Motor neuron (in vitro differentiated cells): ENCODE results near the gene EBP. TPM values are rescaled to one million over a fixed set of nuclear protein-coding genes. Genes with fewer than 3 reads are reported as not detected.
A peak's percentile ranks its signal among the peaks of the same experiment; 100 is the strongest.
"Not testable (repeated sequence)": the region's sequence is repeated elsewhere in the genome, so short reads cannot be mapped to it uniquely, and the experiment has no call there.

ENCODE experiments used
- ATAC-seq, 8 experiments: fragments of 200-7000 bp; cut with Tn5 transposase; replicated peaks in 6 of 8; 2 replicates each; pipeline ENCODE4 v1.8.0; 2021; ENCODE audit warnings: mild to moderate bottlenecking in 8 of 8, moderate library complexity in 8 of 8
- H3K27ac ChIP-seq, 2 donors: fragments of 250-450 bp; sonication (Bioruptor Pico); 2 replicates each; pipeline ENCODE4 v1.9.0; 2021; ENCODE audit warnings: antibody characterized with exemption in 2 of 2, mild to moderate bottlenecking in 2 of 2, moderate library complexity in 1 of 2
- H3K4me1 ChIP-seq, 2 donors: fragments of 250-450 bp; sonication (Bioruptor Pico); replicated peaks in 1 of 2; 2 replicates each; pipeline ENCODE4 v1.6.1; 2021; ENCODE audit warnings: antibody characterized with exemption in 2 of 2, mild to moderate bottlenecking in 2 of 2, moderate library complexity in 1 of 2
- H3K4me3 ChIP-seq, 5 donors: fragments of 250-450 bp; sonication (Bioruptor Pico); 2 replicates each; pipeline ENCODE4 v1.9.0; 2021; ENCODE audit warnings: antibody characterized with exemption in 5 of 5, mild to moderate bottlenecking in 5 of 5, moderate library complexity in 4 of 5
- WGBS, 10 experiments: fragments of 450-650 bp; shearing (Covaris generic); methylation state at CpG; one replicate each; pipeline ENCODE4 v1.0.0; 2022; 5-methylcytosine and 5-hydroxymethylcytosine counted together
- in situ Hi-C, 9 experiments: fragments of 400-800 bp; cut with MboI; loops; one replicate each; pipeline ENCODE4 v1.15.0; 2021; ENCODE audit warnings: low sequenced_read_pairs in 9 of 9, low pct_unique_long_range_greater_than_20kb in 2 of 9; ENCODE audit not compliant: unreplicated experiment in 9 of 9
- total RNA-seq, 8 experiments: library from RNA; unstranded; fragments of 300-600 nt; gene quantifications; 2 replicates each; pipeline versions ENCODE4 v1.2.3 to v1.2.4, GENCODE V29; 2022

The EBP gene
- total RNA-seq, 8 experiments from 2014 or later: 28.3 to 121 (median 66.3) TPM

GRCh38 chrX:48538641-48539344, 17.2 kb downstream of the EBP start:
- in situ Hi-C loops: no loop called here
- Histone ChIP-seq H3K4me3 (peak overlapping the region in 4 of 5 donors; percentile 8 to 54 (median 36)), H3K27ac (peak overlapping the region; percentile 86 to 88)

DNA sequence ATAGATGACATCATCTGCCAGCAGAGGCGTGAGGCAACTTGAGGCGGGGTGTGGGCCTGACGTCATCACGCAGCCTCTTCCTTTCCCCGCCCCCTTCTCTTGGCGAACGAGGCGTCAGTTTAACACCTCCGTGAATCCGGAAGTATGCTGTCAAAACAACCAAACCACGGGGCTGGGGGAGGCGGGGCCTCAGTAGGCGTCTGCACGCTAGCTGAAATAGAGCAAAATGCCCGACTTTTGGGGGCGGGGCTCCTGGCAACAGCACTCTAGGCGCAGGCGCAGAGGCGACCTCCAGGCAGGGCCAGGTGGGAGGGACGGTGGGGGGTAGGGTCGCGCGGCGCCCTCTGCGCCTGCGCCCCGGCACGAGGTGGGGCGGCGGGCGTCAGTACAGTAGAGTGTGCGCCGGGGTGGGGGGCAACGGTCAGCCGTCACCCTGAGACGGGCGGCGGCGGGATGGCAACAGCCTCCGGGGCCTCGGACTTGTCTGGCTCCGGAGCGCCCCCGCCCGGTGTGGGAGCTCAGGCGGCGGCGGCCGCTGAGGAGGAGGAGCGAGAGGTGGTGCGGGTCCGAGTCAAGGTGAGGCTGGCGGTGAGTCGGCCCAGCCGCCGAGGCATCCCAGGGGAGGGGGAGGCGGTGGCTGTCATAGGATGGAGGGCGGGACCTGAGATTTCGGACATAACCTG, 17.9 kb downstream of the EBP start, which contains the start of gene TBC1D25:
Gene TBC1D25, plus strand, starts transcription at position 370 of the 683 bp plus-strand sequence. Its CDS starts 84 bp downstream, at position 454.
- Histone ChIP-seq H3K4me1 (peaks cover 3 to 8% of the 10 kb centered on the region in 2 donors), H3K4me3 (peak within 1 kb of the TSS; percentile 49 to 54 (median 52)), H3K27ac (peak within 1 kb of the TSS; percentile 86 to 88)
- peak; percentile 85 to 93 (median 90) for ATAC-seq
- in situ Hi-C loops: no loop called here
- 0 to 40% methylated on average over 1 to 2 of the region's 59 CpGs; no CpG with 5 or more reads in 8 of the 10 experiments for WGBS, 10 experiments

More at GRCh38 chrX:48538641-48539344, 17.2 kb downstream of the EBP start:
- whole genome bisulfite sequencing, 10 experiments: 53 to 77% methylated on average over 3 to 15 of the region's 23 CpGs; no CpG with 5 or more reads in 8 of the 10 experiments
- H3K4me1 ChIP-seq: peaks cover 3 to 8% of the 10 kb centered on the region in 2 donors
- ATAC-seq: no peak

- in situ Hi-C loops: no loop called here
- peak overlapping the region; percentile 76 to 83 for H3K27ac ChIP-seq
- 20% methylated on average over 1 of the region's 12 CpGs; no CpG with 5 or more reads in 9 of the 10 experiments for WGBS, 10 experiments
- ATAC-seq: peak in 2 of 8 experiments; percentile 42 to 45
- peak overlapping the region; percentile 49 to 54 (median 52) for H3K4me3 ChIP-seq
- H3K4me1 ChIP-seq: peaks cover 3 to 8% of the 10 kb centered on the region in 2 donors
These were observed 18.4 kb downstream of the EBP start for GRCh38 chrX:48540028-48540375.

- WGBS, 10 experiments: 47 to 100% (median 75%) methylated on average over 1 to 6 of the region's 7 CpGs; no CpG with 5 or more reads in 4 of the 10 experiments
- in situ Hi-C loops: no loop called here
- no peak for ATAC-seq
- Histone ChIP-seq H3K27ac (no peak overlapping the region), H3K4me3 (peak overlapping the region; percentile 49 to 54 (median 52)), H3K4me1 (peaks cover 3 to 8% of the 10 kb centered on the region in 2 donors)
These were observed 18.9 kb downstream of the EBP start for GRCh38 chrX:48540480-48540879.

- WGBS, 10 experiments: 20 to 100% (median 96%) methylated on average over 1 to 4 of the region's 10 CpGs; no CpG with 5 or more reads in 4 of the 10 experiments
- H3K4me3 ChIP-seq: no peak overlapping the region
- no peak for ATAC-seq
- in situ Hi-C loops: no loop called here
- peaks cover 3 to 8% of the 10 kb centered on the region in 2 donors for H3K4me1 ChIP-seq
- H3K27ac ChIP-seq: no peak overlapping the region
These were observed 19.7 kb downstream of the EBP start for GRCh38 chrX:48541140-48541814.

- ATAC-seq: no peak
- no peak overlapping the region for H3K27ac ChIP-seq
- in situ Hi-C loops: no loop called here
- H3K4me3 ChIP-seq: no peak overlapping the region
- 20 to 100% (median 60%) methylated on average over 1 to 3 of the region's 3 CpGs; no CpG with 5 or more reads in 5 of the 10 experiments for WGBS, 10 experiments
- no peaks in the 10 kb centered on the region for H3K4me1 ChIP-seq
These were observed 27.3 kb downstream of the EBP start for GRCh38 chrX:48548871-48549270.

DNA sequence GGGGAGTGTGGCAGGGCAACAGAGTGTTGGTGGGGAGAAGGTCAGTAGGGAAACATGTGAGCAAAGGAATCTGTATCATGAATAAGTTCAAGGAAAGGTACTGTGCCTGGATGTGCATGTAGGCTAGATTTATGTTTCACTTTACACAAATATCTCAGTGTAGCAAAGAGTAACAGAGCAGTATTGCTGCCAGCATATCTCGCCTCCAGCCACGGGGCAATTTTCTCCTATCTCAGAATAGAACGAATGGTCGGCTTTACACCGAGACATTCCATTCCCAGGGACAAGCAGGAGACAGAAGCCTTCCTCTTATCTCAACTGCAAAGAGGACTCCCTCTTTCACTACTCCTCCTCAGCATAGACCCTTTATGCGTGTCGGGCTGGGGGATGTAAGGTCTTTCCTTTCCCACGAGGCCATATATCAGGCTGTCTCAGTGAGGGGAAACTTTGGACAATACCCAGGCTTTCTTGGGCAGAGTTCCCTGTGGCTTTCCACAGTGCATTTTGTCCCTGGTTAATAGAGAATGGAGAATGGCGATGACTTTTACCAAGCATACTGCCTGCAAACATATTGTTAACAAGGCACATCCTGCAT, 34.2 kb downstream of the EBP start:
- H3K4me3 ChIP-seq, H3K27ac ChIP-seq, ATAC-seq, in situ Hi-C loops, H3K4me1 ChIP-seq: not testable (repeated sequence)
- WGBS, 10 experiments: 100% methylated on average over 1 of the region's 9 CpGs; no CpG with 5 or more reads in 9 of the 10 experiments

- in situ Hi-C loops: no loop called here
- Histone ChIP-seq H3K27ac (no peak overlapping the region), H3K4me1 (no peaks in the 10 kb centered on the region), H3K4me3 (no peak overlapping the region)
- ATAC-seq: peak in 2 of 8 experiments; percentile 39 to 63
- WGBS, 10 experiments: 47 to 100% (median 80%) methylated on average over 1 to 4 of the region's 4 CpGs; no CpG with 5 or more reads in 5 of the 10 experiments
These were observed 36.7 kb downstream of the EBP start for GRCh38 chrX:48558271-48558670.

- WGBS, 10 experiments: 91% methylated on average over 4 of the region's 24 CpGs; no CpG with 5 or more reads in 9 of the 10 experiments
- in situ Hi-C loops: no loop called here
- no peak for ATAC-seq
These were observed 38.0 kb downstream of the EBP start for GRCh38 chrX:48559636-48560035.

GRCh38 chrX:48560056-48560455, 38.4 kb downstream of the EBP start:
- in situ Hi-C loops: no loop called here
- WGBS, 10 experiments: 66% methylated on average over 7 of the region's 14 CpGs; no CpG with 5 or more reads in 9 of the 10 experiments
- H3K4me3 ChIP-seq: no peak overlapping the region
- no peak overlapping the region for H3K27ac ChIP-seq
- H3K4me1 ChIP-seq: no peaks in the 10 kb centered on the region
- no peak for ATAC-seq

More at GRCh38 chrX:48559636-48560035, 38.0 kb downstream of the EBP start:
- Histone ChIP-seq H3K27ac (no peak overlapping the region), H3K4me1 (no peaks in the 10 kb centered on the region), H3K4me3 (no peak overlapping the region)

DNA sequence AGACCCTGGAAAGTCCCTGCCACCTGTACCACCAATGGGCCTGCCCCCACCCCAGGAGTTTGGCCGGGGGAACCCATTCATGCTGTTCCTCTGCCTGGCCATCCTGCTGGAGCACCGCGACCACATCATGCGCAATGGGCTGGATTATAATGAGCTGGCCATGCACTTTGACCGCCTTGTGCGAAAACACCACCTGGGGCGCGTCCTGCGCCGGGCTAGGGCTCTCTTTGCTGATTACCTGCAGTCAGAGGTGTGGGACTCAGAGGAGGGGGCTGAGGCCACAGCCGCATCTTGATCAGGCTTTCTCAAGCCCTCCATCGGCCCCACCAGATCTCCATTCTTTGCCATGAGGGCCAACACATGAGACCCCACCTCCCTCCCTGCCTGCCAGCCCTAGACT, 39.1 kb downstream of the EBP start:
- no peaks in the 10 kb centered on the region for H3K4me1 ChIP-seq
- 80 to 100% methylated on average over 1 to 9 of the region's 12 CpGs; no CpG with 5 or more reads in 8 of the 10 experiments for WGBS, 10 experiments
- H3K4me3 ChIP-seq: no peak overlapping the region
- no peak overlapping the region for H3K27ac ChIP-seq
- no peak for ATAC-seq
- in situ Hi-C loops: no loop called here

- H3K4me3 ChIP-seq: no peak overlapping the region
- WGBS, 10 experiments: 40% methylated on average over 1 of the region's 1 CpG; no CpG with 5 or more reads in 9 of the 10 experiments
- H3K27ac ChIP-seq: no peak overlapping the region
- peaks cover 0 to 4% of the 10 kb centered on the region in 2 donors for H3K4me1 ChIP-seq
- no peak for ATAC-seq
- in situ Hi-C loops: no loop called here
These were observed 48.4 kb downstream of the EBP start for GRCh38 chrX:48569958-48570357.
